SK-N-SH (cell line): Measurements from ENCODE around the gene RGS11. TPM values are rescaled to one million over a fixed set of nuclear protein-coding genes. Genes with fewer than 3 reads are reported as not detected.

Source experiments
- CTCF ChIA-PET: fragments of 300-600, 350-600 bp; formaldehyde crosslinking; extraction: SDS; loops from one replicate; lab custom pipeline; 2021; lab: Yijun Ruan, JAX
- POLR2A ChIA-PET: fragments of 350-600 bp; sonication (Branson Sonifier 250); formaldehyde crosslinking; extraction: SDS; loops from one replicate; lab custom pipeline; 2020; ENCODE audit warnings: antibody characterized with exemption, inconsistent platforms; lab: Yijun Ruan, JAX
- DNase-seq: peaks from one replicate; pipeline ENCODE4 v3.0.0; 2012
- H2AFZ ChIP-seq: fragments of 200-600 bp; sonication (generic); 2 replicates; pipeline ENCODE4 v1.8.1; 2016; ENCODE audit warnings: antibody characterized with exemption, mild to moderate bottlenecking, low read depth
- H3F3A ChIP-seq: fragments of 200-600 bp; sonication (generic); replicated peaks from 2 replicates; pipeline ENCODE3; 2016; ENCODE audit warnings: antibody characterized with exemption, mild to moderate bottlenecking; ENCODE audit not compliant: insufficient read depth
- H3K27ac ChIP-seq, 2 experiments: fragments of 200-500 bp in 1 of 2; fragments of 200-600 bp in 1 of 2; sonication (Bioruptor generic) in 1 of 2; sonication (generic), shearing (Covaris generic) in 1 of 2; 2 replicates each; pipeline versions ENCODE4 v1.5.1 to v1.6.1; 2014 to 2016; ENCODE audit warnings: low read depth in 2 of 2, inconsistent platforms in 1 of 2, low read length in 1 of 2, mild to moderate bottlenecking in 1 of 2, mixed read lengths in 1 of 2
- H3K27me3 ChIP-seq: fragments of 200-600 bp; sonication (generic), shearing (Covaris generic); 2 replicates; pipeline ENCODE4 v1.6.1; 2016; ENCODE audit warnings: mixed run types; ENCODE audit not compliant: insufficient read depth
- H3K36me3 ChIP-seq, 2 experiments: fragments of 200-500 bp in 1 of 2; fragments of 200-600 bp in 1 of 2; sonication (Bioruptor generic) in 1 of 2; sonication (generic) in 1 of 2; replicated peaks in 1 of 2; 2 replicates each; pipeline versions ENCODE3 to v1.5.1; 2014 to 2016; ENCODE audit warnings: low read length in 1 of 2, mild to moderate bottlenecking in 1 of 2; ENCODE audit not compliant: insufficient read depth in 2 of 2, control insufficient read depth in 1 of 2
- H3K4me1 ChIP-seq, 2 experiments: fragments of 200-500 bp in 1 of 2; fragments of 200-600 bp in 1 of 2; sonication (Bioruptor generic) in 1 of 2; sonication (generic), shearing (Covaris generic) in 1 of 2; 2 replicates each; pipeline versions ENCODE4 v1.5.1 to v1.6.1; 2014 to 2016; ENCODE audit warnings: low read depth in 1 of 2, low read length in 1 of 2, mixed run types in 1 of 2; ENCODE audit not compliant: insufficient read depth in 2 of 2, control insufficient read depth in 1 of 2
- H3K4me2 ChIP-seq: fragments of 200-600 bp; sonication (generic), shearing (Covaris generic); 2 replicates; pipeline ENCODE4 v1.6.1; 2017; ENCODE audit warnings: mixed run types
- H3K4me3 ChIP-seq, 2 experiments: fragments of 200-500 bp in 1 of 2; fragments of 200-600 bp in 1 of 2; sonication (Bioruptor generic) in 1 of 2; sonication (generic), shearing (Covaris generic) in 1 of 2; 2 replicates each; pipeline versions ENCODE4 v1.5.1 to v1.8.1; 2014 to 2016; ENCODE audit warnings: low read depth in 2 of 2, inconsistent platforms in 1 of 2, low read length in 1 of 2, mild to moderate bottlenecking in 1 of 2, mixed read lengths in 1 of 2, moderate library complexity in 1 of 2
- H3K79me2 ChIP-seq: fragments of 200-600 bp; sonication (generic); 2 replicates; pipeline ENCODE4 v1.8.1; 2017; ENCODE audit warnings: mild to moderate bottlenecking; ENCODE audit not compliant: insufficient read depth
- H3K9ac ChIP-seq: fragments of 200-600 bp; sonication (generic); 2 replicates; pipeline ENCODE4 v1.6.1; 2017; ENCODE audit warnings: mixed run types
- H3K9me2 ChIP-seq: fragments of 200-600 bp; sonication (generic); 2 replicates; pipeline ENCODE4 v1.6.1; 2017; ENCODE audit warnings: mixed run types
- H3K9me3 ChIP-seq: fragments of 200-600 bp; sonication (generic); 2 replicates; pipeline ENCODE4 v1.6.1; 2017; ENCODE audit warnings: mixed run types, mild to moderate bottlenecking, moderate library complexity
- H4K20me1 ChIP-seq: fragments of 200-600 bp; sonication (generic); 2 replicates; pipeline ENCODE4 v1.6.1; 2017; ENCODE audit warnings: mild to moderate bottlenecking, mixed run types; ENCODE audit not compliant: insufficient read depth
- CHD2 ChIP-seq: fragments of 150-350 bp; IDR thresholded peaks from 2 replicates; pipeline ENCODE4 v1.6.1; 2018; ENCODE audit warnings: low read length; ENCODE audit not compliant: partially characterized antibody
- ELF1 ChIP-seq: IDR thresholded peaks from 2 replicates; pipeline ENCODE4 v1.4.0; 2012
- FOXJ3 ChIP-seq: sonication (generic); formaldehyde crosslinking; IDR thresholded peaks from 2 replicates; pipeline ENCODE4 v1.5.1; 2020; ENCODE audit warnings: mild to moderate bottlenecking, missing genetic modification reagents
- FOXM1 ChIP-seq: IDR thresholded peaks from 2 replicates; pipeline ENCODE4 v1.4.0; 2012; ENCODE audit warnings: low read depth, mild to moderate bottlenecking
- GABPA ChIP-seq: IDR thresholded peaks from 2 replicates; pipeline ENCODE4 v1.4.0; 2012; ENCODE audit warnings: low read depth, mild to moderate bottlenecking
- JUND ChIP-seq: IDR thresholded peaks from 2 replicates; pipeline ENCODE4 v1.4.0; 2012
- MEF2A ChIP-seq: IDR thresholded peaks from 2 replicates; pipeline ENCODE4 v1.4.0; 2012; ENCODE audit warnings: low read depth, borderline replicate concordance
- NFIC ChIP-seq: IDR thresholded peaks from 2 replicates; pipeline ENCODE4 v1.4.0; 2012; ENCODE audit warnings: borderline replicate concordance
- NRF1 ChIP-seq: IDR thresholded peaks from 2 replicates; pipeline ENCODE4 v1.6.1; 2012; ENCODE audit warnings: low read depth, mild to moderate bottlenecking, low read length
- POLR2AphosphoS5 ChIP-seq: IDR thresholded peaks from 2 replicates; pipeline ENCODE4 v1.6.1; 2012; ENCODE audit warnings: low read depth, low read length
- RFX5 ChIP-seq: IDR thresholded peaks from 2 replicates; pipeline ENCODE4 v1.6.1; 2012; ENCODE audit warnings: mild to moderate bottlenecking, improper control_type of control experiment, low read length
- SMC3 ChIP-seq: IDR thresholded peaks from 2 replicates; pipeline ENCODE4 v1.6.1; 2012; ENCODE audit warnings: low read depth, low read length, improper control_type of control experiment
- TAF1 ChIP-seq: IDR thresholded peaks from 2 replicates; pipeline ENCODE4 v1.6.1; 2012; ENCODE audit warnings: low read depth, mild to moderate bottlenecking, low read length, moderate library complexity, borderline replicate concordance
- WGBS: methylation state at CpG from one replicate; pipeline ENCODE4 v1.1.6; 2017; ENCODE audit warnings: low lambda C conversion rate; 5-methylcytosine and 5-hydroxymethylcytosine counted together
- polyA plus RNA-seq, 3 experiments: library from polyadenylated mRNA; depleted of rRNA; stranded (reverse); fragments of >200 nt; gene quantifications; 2 replicates each; pipeline ENCODE4 v1.2.3, GENCODE V29; 2012
- TF ChIP-seq, protein P1 (sequence below): IDR thresholded peaks from 2 replicates; pipeline ENCODE4 v1.4.0; 2012; ENCODE audit warnings: low read depth, borderline replicate concordance
- TF ChIP-seq, protein P2 (sequence below): IDR thresholded peaks from 2 replicates; pipeline ENCODE4 v1.4.0; 2012; ENCODE audit warnings: low read depth
- TF ChIP-seq, protein P3 (sequence below): fragments of 150-350 bp; IDR thresholded peaks from 2 replicates; pipeline ENCODE4 v1.6.1; 2016; ENCODE audit warnings: mild to moderate bottlenecking, low read depth, low read length
- TF ChIP-seq, protein P4 (sequence below): fragments of 200-600 bp; sonication (generic); IDR thresholded peaks from 2 replicates; pipeline ENCODE4 v1.6.1; 2017; ENCODE audit warnings: antibody characterized with exemption, mild to moderate bottlenecking, moderate library complexity
- TF ChIP-seq, protein P5 (sequence below): IDR thresholded peaks from 2 replicates; pipeline ENCODE4 v1.4.0; 2012; ENCODE audit warnings: low read depth, borderline replicate concordance
- TF ChIP-seq, protein P6 (sequence below): IDR thresholded peaks from 2 replicates; pipeline ENCODE4; 2012

RGS11 gene
- polyA plus RNA-seq, 1 of the 3 experiments (the other 2 are of a cell fraction), result 9.8 TPM

DNA sequence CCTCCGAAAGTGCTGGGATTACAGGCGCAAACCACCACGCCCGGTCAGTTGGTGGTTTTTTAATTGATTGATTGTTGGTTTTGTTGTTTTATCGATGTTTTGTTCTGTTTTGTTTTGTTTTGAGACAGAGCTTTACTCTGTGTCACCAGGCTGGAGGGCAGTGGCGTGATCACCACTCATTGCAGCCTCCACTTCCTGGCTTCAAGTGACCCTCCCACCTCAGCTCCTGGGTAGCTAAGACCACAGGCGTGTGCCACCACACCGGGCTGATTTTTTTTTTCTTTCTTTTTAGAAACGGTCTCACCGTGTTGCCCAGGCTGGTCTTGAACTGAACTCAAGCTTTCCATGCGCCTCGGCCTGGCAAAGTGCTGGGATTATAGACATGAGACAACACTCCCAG, 28.7 kb downstream of the RGS11 start:
- TF ChIP-seq, protein P1, sequence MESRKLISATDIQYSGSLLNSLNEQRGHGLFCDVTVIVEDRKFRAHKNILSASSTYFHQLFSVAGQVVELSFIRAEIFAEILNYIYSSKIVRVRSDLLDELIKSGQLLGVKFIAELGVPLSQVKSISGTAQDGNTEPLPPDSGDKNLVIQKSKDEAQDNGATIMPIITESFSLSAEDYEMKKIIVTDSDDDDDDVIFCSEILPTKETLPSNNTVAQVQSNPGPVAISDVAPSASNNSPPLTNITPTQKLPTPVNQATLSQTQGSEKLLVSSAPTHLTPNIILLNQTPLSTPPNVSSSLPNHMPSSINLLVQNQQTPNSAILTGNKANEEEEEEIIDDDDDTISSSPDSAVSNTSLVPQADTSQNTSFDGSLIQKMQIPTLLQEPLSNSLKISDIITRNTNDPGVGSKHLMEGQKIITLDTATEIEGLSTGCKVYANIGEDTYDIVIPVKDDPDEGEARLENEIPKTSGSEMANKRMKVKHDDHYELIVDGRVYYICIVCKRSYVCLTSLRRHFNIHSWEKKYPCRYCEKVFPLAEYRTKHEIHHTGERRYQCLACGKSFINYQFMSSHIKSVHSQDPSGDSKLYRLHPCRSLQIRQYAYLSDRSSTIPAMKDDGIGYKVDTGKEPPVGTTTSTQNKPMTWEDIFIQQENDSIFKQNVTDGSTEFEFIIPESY, result no peak
- TF ChIP-seq NRF1, result no peak
- TF ChIP-seq RFX5, result no peak
- TF ChIP-seq CHD2, result no peak
- no peak for TF ChIP-seq ELF1
- no peak for TF ChIP-seq MEF2A
- TF ChIP-seq, protein P2, sequence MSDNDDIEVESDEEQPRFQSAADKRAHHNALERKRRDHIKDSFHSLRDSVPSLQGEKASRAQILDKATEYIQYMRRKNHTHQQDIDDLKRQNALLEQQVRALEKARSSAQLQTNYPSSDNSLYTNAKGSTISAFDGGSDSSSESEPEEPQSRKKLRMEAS, result no peak
- TF ChIP-seq, protein P3, sequence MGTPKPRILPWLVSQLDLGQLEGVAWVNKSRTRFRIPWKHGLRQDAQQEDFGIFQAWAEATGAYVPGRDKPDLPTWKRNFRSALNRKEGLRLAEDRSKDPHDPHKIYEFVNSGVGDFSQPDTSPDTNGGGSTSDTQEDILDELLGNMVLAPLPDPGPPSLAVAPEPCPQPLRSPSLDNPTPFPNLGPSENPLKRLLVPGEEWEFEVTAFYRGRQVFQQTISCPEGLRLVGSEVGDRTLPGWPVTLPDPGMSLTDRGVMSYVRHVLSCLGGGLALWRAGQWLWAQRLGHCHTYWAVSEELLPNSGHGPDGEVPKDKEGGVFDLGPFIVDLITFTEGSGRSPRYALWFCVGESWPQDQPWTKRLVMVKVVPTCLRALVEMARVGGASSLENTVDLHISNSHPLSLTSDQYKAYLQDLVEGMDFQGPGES, result no peak
- TF ChIP-seq POLR2AphosphoS5, result no peak
- TF ChIP-seq JUND, result no peak
- ChIA-PET POLR2A (no interaction called here), CTCF (no interaction called here)

DNA sequence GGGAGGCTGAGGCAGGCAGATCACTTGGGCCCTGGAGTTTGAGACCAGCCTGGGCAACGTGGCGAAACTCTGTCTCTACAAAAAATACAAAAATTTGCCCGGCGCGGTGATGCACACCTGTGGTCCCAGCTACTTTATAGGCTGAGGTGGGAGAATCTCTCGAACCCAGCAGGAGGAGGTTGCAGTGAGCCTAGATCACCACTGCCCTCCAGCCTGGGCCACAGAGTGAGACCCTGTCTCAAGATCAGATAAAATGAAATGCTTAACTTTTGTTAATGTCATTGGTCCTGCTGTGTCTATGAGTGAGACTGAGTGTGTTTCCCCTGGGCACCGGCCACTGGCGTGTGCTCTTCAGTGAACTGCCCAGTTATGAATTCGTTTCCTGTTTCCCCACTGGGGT, 30.6 kb downstream of the RGS11 start:
- Histone ChIP-seq H3K4me1 (no peaks in the 10 kb centered on the region), H3K4me2 (no peak overlapping the region), H3K27ac (no peak overlapping the region), H3K9me3 (no peaks in the 10 kb centered on the region), H3K4me3 (no peak overlapping the region), H3K9ac (no peak overlapping the region), H3K27me3 (no peaks in the 10 kb centered on the region), H2AFZ (no peak overlapping the region), H3F3A (no peaks in the 10 kb centered on the region), H3K79me2 (peaks cover 26% of the 10 kb centered on the region), H4K20me1 (no peaks in the 10 kb centered on the region)
- 95% methylated on average over 9 of the region's 9 CpGs for WGBS
- POLR2A ChIA-PET, result no interaction called here
- no peak for DNase-seq
- CTCF ChIA-PET, result interaction anchor here (0.7 to 2.1 kb wide), 2 partner anchors 10 to 111 kb away, joined by 3 to 6 read pairs; partner anchors contain the start of gene FAM234A
- TF ChIP-seq TAF1 (no peak), SMC3 (no peak), NFIC (no peak), FOXJ3 (CRISPR knock-in tag) (no peak), GABPA (no peak), JUND (no peak), FOXM1 (no peak)
- TF ChIP-seq, protein P4, sequence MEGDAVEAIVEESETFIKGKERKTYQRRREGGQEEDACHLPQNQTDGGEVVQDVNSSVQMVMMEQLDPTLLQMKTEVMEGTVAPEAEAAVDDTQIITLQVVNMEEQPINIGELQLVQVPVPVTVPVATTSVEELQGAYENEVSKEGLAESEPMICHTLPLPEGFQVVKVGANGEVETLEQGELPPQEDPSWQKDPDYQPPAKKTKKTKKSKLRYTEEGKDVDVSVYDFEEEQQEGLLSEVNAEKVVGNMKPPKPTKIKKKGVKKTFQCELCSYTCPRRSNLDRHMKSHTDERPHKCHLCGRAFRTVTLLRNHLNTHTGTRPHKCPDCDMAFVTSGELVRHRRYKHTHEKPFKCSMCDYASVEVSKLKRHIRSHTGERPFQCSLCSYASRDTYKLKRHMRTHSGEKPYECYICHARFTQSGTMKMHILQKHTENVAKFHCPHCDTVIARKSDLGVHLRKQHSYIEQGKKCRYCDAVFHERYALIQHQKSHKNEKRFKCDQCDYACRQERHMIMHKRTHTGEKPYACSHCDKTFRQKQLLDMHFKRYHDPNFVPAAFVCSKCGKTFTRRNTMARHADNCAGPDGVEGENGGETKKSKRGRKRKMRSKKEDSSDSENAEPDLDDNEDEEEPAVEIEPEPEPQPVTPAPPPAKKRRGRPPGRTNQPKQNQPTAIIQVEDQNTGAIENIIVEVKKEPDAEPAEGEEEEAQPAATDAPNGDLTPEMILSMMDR, result no peak
- TF ChIP-seq, protein P5, sequence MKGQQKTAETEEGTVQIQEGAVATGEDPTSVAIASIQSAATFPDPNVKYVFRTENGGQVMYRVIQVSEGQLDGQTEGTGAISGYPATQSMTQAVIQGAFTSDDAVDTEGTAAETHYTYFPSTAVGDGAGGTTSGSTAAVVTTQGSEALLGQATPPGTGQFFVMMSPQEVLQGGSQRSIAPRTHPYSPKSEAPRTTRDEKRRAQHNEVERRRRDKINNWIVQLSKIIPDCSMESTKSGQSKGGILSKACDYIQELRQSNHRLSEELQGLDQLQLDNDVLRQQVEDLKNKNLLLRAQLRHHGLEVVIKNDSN, result no peak
- TF ChIP-seq, protein P6, sequence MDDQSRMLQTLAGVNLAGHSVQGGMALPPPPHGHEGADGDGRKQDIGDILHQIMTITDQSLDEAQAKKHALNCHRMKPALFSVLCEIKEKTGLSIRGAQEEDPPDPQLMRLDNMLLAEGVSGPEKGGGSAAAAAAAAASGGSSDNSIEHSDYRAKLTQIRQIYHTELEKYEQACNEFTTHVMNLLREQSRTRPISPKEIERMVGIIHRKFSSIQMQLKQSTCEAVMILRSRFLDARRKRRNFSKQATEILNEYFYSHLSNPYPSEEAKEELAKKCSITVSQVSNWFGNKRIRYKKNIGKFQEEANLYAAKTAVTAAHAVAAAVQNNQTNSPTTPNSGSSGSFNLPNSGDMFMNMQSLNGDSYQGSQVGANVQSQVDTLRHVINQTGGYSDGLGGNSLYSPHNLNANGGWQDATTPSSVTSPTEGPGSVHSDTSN, result no peak
- TF ChIP-seq, all 33 proteins: peak for 0
- Histone ChIP-seq H3K9me2 (no peaks in the 10 kb centered on the region), H3K36me3 (no peaks in the 10 kb centered on the region)

More for the DNA sequence above, 28.7 kb downstream of the RGS11 start:
- Histone ChIP-seq H3K4me3 (no peak overlapping the region), H3K36me3 (no peaks in the 10 kb centered on the region), H3K9ac (no peak overlapping the region), H3K79me2 (peaks cover 14% of the 10 kb centered on the region), H3K27ac (no peak overlapping the region), H4K20me1 (no peaks in the 10 kb centered on the region), H3K9me2 (no peaks in the 10 kb centered on the region), H3K4me2 (no peak overlapping the region), H3K27me3 (no peaks in the 10 kb centered on the region), H2AFZ (no peak overlapping the region), H3F3A (no peaks in the 10 kb centered on the region), H3K4me1 (no peaks in the 10 kb centered on the region), H3K9me3 (no peaks in the 10 kb centered on the region)
- no peak for DNase-seq
- 96% methylated on average over 12 of the region's 12 CpGs for WGBS
